ENCODE results near the gene METRNL. TPM values are rescaled to one million over a fixed set of nuclear protein-coding genes. Genes with fewer than 3 reads are reported as not detected.

Gene METRNL
- polyA plus RNA-seq, 3 donors = 13.1 to 133 (median 29.8) TPM

DNA sequence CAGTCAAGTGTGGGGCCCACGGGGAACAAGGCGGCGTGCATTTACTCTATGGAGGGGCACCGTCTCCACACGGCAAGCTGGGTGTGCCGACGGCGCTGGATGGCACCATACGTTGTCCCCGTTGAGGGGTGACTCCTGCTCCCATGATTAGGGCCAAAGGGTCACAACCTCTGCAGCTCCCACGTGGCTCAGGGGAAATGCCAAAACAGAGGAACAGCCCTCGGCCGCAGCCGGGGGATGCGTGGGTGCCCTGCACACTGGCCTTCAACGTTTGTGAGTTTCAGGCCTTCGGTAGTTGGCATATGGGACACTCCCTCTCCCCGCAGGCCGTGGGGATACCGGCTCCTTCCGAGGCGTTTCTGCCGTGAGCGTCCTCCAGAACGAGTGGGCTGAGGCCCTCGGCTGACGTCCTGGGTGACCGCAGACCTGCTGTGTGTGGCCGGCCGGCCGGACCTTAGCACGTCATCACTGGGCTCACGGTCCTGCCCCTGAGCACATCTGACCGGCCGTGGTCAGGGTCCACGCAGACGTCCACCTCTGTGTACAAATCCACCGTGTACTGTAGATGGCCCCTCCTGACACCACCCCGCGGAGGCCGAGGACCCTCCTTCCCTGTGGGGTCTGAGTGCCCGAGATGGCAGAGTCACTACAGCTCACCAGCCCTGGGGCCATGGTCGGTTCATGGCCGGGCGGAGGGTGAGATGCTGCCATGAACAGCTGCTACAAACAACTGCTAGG is 4.8 kb upstream of the METRNL start:
- Histone ChIP-seq H3K27ac (ENCODE audit: low read depth in 1 of 2, low read length in 2 of 2) (no peak overlapping the region), H2AFZ (ENCODE audit: insufficient read depth, low read depth, low read length, poor library complexity, severe bottlenecking) (no peak overlapping the region), H3K4me2 (replicated peaks; ENCODE audit: extremely low read depth, low read length, poor library complexity, severe bottlenecking) (no peak overlapping the region), H3K36me3 (replicated peaks in 1 of 2; ENCODE audit: control insufficient read depth in 1 of 2, insufficient read depth in 2 of 2, low read length in 2 of 2) (no peaks in the 10 kb centered on the region), H3K9ac (ENCODE audit: insufficient read depth, low read length, poor library complexity, severe bottlenecking) (no peak overlapping the region), H3K4me3 (replicated peaks in 1 of 3; ENCODE audit: low read depth in 2 of 3, low read length in 3 of 3) (no peak overlapping the region), H3K4me1 (ENCODE audit: control insufficient read depth in 1 of 2, insufficient read depth in 2 of 2, low read length in 2 of 2) (peaks cover 33 to 36% of the 10 kb centered on the region in 2 donors), H3K79me2 (ENCODE audit: insufficient read depth, low read length) (no peaks in the 10 kb centered on the region), H3K27me3 (ENCODE audit: control insufficient read depth in 2 of 2, insufficient read depth in 2 of 2, low read length in 2 of 2) (peaks cover 2 to 17% of the 10 kb centered on the region in 2 donors), H4K20me1 (ENCODE audit: insufficient read depth, low read length) (no peaks in the 10 kb centered on the region), H3K9me3 (replicated peaks in 1 of 2; ENCODE audit: control insufficient read depth in 1 of 2, insufficient read depth in 1 of 2, low read length in 2 of 2) (no peaks in the 10 kb centered on the region)
- 96% methylated on average over 45 of the region's 45 CpGs for WGBS (ENCODE audit: insufficient coverage)
- H3K9me3 Mint-ChIP-seq = peaks cover 0 to 7% (median 0%) of the 10 kb centered on the region in 7 donors
- DNase-seq = no peak
- TF ChIP-seq, protein P1, sequence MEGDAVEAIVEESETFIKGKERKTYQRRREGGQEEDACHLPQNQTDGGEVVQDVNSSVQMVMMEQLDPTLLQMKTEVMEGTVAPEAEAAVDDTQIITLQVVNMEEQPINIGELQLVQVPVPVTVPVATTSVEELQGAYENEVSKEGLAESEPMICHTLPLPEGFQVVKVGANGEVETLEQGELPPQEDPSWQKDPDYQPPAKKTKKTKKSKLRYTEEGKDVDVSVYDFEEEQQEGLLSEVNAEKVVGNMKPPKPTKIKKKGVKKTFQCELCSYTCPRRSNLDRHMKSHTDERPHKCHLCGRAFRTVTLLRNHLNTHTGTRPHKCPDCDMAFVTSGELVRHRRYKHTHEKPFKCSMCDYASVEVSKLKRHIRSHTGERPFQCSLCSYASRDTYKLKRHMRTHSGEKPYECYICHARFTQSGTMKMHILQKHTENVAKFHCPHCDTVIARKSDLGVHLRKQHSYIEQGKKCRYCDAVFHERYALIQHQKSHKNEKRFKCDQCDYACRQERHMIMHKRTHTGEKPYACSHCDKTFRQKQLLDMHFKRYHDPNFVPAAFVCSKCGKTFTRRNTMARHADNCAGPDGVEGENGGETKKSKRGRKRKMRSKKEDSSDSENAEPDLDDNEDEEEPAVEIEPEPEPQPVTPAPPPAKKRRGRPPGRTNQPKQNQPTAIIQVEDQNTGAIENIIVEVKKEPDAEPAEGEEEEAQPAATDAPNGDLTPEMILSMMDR (IDR thresholded peaks at IDR 0.05) = no peak
- H3K36me3 Mint-ChIP-seq = peaks cover 0 to 5% of the 10 kb centered on the region in 2 donors
- intact Hi-C loops (cut with micrococcal nuclease) = loop anchor here in 1 of 2 donors (5.0 kb wide), 1 partner anchor 32 kb away; no protein-coding TSS in a partner anchor
- no peak overlapping the region for H3K27ac Mint-ChIP-seq
- H3K27me3 Mint-ChIP-seq (ENCODE audit: low read depth in 3 of 3) = peaks cover 22 to 36% (median 24%) of the 10 kb centered on the region in 3 donors
- H3K4me3 Mint-ChIP-seq = no peak overlapping the region
- H3K4me1 Mint-ChIP-seq = peaks cover 29% of the 10 kb centered on the region

DNA sequence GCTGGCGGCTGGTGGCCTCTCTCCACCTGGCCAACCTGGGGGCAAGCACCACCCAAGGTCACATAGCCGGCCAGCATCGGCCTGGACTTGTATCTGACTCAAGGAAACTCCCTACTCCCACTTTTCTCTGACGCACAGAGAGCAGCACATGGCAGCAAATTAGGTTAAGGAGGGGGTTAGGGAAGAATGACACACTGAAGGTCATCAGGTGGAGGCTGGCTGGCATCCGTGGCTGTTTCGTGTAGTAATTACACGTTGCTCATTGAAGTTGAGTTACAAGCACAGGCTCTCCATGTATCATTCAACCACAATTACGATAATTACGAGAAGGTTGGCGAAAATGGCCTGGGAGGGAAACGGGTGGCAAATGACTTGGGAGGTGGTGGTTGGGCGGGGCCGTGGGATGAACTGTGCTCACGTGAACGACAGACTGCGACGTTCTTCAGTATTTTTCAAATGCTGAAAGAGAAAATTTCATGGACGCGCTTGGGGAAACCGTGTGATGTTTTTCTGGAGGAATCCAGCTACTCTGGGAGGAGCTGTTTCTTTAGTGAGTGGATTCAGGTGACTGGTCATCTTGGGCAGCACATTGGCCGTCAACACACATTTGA is 4.0 kb upstream of the METRNL start:
- peaks cover 0 to 7% (median 0%) of the 10 kb centered on the region in 7 donors for H3K9me3 Mint-ChIP-seq
- H3K4me1 Mint-ChIP-seq = peaks cover 29% of the 10 kb centered on the region
- WGBS (ENCODE audit: insufficient coverage) = 96% methylated on average over 12 of the region's 21 CpGs
- TF ChIP-seq, protein P1 (IDR thresholded peaks at IDR 0.05) = no peak
- no peaks in the 10 kb centered on the region for H3K36me3 ChIP-seq (replicated peaks in 1 of 2; ENCODE audit: control insufficient read depth in 1 of 2, insufficient read depth in 2 of 2, low read length in 2 of 2)
- H3K4me3 Mint-ChIP-seq = peak overlapping the region in 1 of 2 donors; percentile 1
- no peak overlapping the region for H3K9ac ChIP-seq (ENCODE audit: insufficient read depth, low read length, poor library complexity, severe bottlenecking)
- H4K20me1 ChIP-seq (ENCODE audit: insufficient read depth, low read length) = no peaks in the 10 kb centered on the region
- peak overlapping the region in 1 of 7 donors; percentile 75 for H3K27ac Mint-ChIP-seq
- H3K4me2 ChIP-seq (replicated peaks; ENCODE audit: extremely low read depth, low read length, poor library complexity, severe bottlenecking) = no peak overlapping the region
- DNase-seq = no peak
- peaks cover 22 to 36% (median 24%) of the 10 kb centered on the region in 3 donors for H3K27me3 Mint-ChIP-seq (ENCODE audit: low read depth in 3 of 3)
- H3K4me3 ChIP-seq (replicated peaks in 1 of 3; ENCODE audit: low read depth in 2 of 3, low read length in 3 of 3) = no peak overlapping the region
- peaks cover 33 to 36% of the 10 kb centered on the region in 2 donors for H3K4me1 ChIP-seq (ENCODE audit: control insufficient read depth in 1 of 2, insufficient read depth in 2 of 2, low read length in 2 of 2)
- peaks cover 4% of the 10 kb centered on the region for H3K79me2 ChIP-seq (ENCODE audit: insufficient read depth, low read length)
- intact Hi-C loops (cut with micrococcal nuclease) = loop anchor here in 1 of 2 donors (5.0 kb wide), 1 partner anchor 33 kb away; no protein-coding TSS in a partner anchor
- no peak overlapping the region for H2AFZ ChIP-seq (ENCODE audit: insufficient read depth, low read depth, low read length, poor library complexity, severe bottlenecking)
- peaks cover 0 to 5% of the 10 kb centered on the region in 2 donors for H3K36me3 Mint-ChIP-seq
- H3K27me3 ChIP-seq (ENCODE audit: control insufficient read depth in 2 of 2, insufficient read depth in 2 of 2, low read length in 2 of 2) = peaks cover 2 to 17% of the 10 kb centered on the region in 2 donors
- no peaks in the 10 kb centered on the region for H3K9me3 ChIP-seq (replicated peaks in 1 of 2; ENCODE audit: control insufficient read depth in 1 of 2, insufficient read depth in 1 of 2, low read length in 2 of 2)
- no peak overlapping the region for H3K27ac ChIP-seq (ENCODE audit: low read depth in 1 of 2, low read length in 2 of 2)

Measured in CD14-positive monocyte (primary cell).